Keratinocyte (primary cell): Measurements from ENCODE around the gene PFAS.
A peak's percentile ranks its signal among the peaks of the same experiment; 100 is the strongest.

Source experiments
- EZH2 ChIP-seq: IDR thresholded peaks from one replicate; pipeline ENCODE4 v1.6.1; 2012; ENCODE audit warnings: inconsistent platforms, mild to moderate bottlenecking, low read length, moderate library complexity
- TF ChIP-seq, protein P1 (sequence below), 3 experiments: IDR thresholded peaks in 1 of 3; conservative IDR thresholded peaks in 1 of 3; optimal IDR thresholded peaks in 1 of 3; 2 replicates in 2 of 3; 3 replicates in 1 of 3; pipeline versions ENCODE3 to v1.5.1; 2011; ENCODE audit warnings: low read length in 3 of 3, mild to moderate bottlenecking in 3 of 3, moderate library complexity in 2 of 3, control low read depth in 1 of 3, inconsistent platforms in 1 of 3; ENCODE audit not compliant: insufficient read depth in 2 of 3; ENCODE audit errors: extremely low read depth in 1 of 3

DNA sequence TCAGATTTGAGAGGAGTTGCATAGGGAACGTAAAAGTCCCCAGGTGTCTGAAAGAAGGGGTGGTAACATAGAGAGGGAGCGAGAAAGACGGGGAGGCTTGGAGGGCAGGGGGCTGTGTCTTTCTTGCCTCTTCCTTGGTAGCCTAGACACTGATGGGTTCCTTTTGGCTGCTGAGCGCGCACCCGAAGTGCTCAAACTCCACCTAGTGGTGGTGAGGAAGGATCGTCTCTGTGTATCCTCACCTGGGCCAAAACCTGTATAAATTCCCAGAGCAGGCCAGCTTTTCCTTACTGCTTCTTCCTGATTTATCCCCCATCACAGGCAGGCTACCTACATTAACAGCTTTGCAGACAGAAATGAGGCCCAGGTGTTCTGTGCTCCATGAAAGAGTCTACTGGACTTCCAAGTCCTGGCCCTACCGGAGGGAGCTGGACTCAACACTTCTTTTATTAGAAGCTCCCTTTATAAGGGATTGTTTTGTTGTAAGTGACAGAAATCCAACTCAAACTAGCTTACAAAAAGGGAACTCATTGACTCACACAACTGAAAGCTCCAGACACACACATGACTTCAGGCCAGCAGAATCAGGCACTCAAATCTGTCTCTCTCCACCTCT, 51.6 kb downstream of the PFAS start:
- TF ChIP-seq, protein P1, sequence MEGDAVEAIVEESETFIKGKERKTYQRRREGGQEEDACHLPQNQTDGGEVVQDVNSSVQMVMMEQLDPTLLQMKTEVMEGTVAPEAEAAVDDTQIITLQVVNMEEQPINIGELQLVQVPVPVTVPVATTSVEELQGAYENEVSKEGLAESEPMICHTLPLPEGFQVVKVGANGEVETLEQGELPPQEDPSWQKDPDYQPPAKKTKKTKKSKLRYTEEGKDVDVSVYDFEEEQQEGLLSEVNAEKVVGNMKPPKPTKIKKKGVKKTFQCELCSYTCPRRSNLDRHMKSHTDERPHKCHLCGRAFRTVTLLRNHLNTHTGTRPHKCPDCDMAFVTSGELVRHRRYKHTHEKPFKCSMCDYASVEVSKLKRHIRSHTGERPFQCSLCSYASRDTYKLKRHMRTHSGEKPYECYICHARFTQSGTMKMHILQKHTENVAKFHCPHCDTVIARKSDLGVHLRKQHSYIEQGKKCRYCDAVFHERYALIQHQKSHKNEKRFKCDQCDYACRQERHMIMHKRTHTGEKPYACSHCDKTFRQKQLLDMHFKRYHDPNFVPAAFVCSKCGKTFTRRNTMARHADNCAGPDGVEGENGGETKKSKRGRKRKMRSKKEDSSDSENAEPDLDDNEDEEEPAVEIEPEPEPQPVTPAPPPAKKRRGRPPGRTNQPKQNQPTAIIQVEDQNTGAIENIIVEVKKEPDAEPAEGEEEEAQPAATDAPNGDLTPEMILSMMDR (optimal IDR thresholded peaks at IDR 0.05 in 1 of 3, IDR thresholded peaks at IDR 0.05 in 1 of 3, conservative IDR thresholded peaks at IDR 0.05 in 1 of 3; ENCODE audit: extremely low read depth in 1 of 3, insufficient read depth in 2 of 3, low read length in 3 of 3), result peak; percentile 89 to 97 (median 92)
- no peak for TF ChIP-seq EZH2
